Trophoblast cell (in vitro differentiated cells and primary cell): ENCODE results near the gene FAM111A.

Experiments
- DNase-seq, 2 donors: peaks; one replicate each; pipeline ENCODE4 v3.0.0-alpha.2; 2016
- H2AFZ ChIP-seq: 2 replicates; pipeline ENCODE4 v1.6.1; 2013; ENCODE audit warnings: low read length, moderate library complexity, mild to moderate bottlenecking; ENCODE audit not compliant: insufficient read depth, poor library complexity
- H2AK5ac ChIP-seq: 2 replicates; pipeline ENCODE4 v1.6.1; 2013; ENCODE audit warnings: mild to moderate bottlenecking, low read length
- H2BK120ac ChIP-seq: 2 replicates; pipeline ENCODE4 v1.6.1; 2013; ENCODE audit warnings: low read length, mild to moderate bottlenecking, moderate library complexity; ENCODE audit not compliant: insufficient read depth, poor library complexity
- H2BK12ac ChIP-seq: 2 replicates; pipeline ENCODE4 v1.6.1; 2013; ENCODE audit warnings: mild to moderate bottlenecking, low read length, moderate library complexity
- H2BK5ac ChIP-seq: 2 replicates; pipeline ENCODE4 v1.6.1; 2013; ENCODE audit warnings: low read length, low read depth, moderate library complexity, mild to moderate bottlenecking; ENCODE audit not compliant: poor library complexity
- H3K14ac ChIP-seq: 2 replicates; pipeline ENCODE4 v1.6.1; 2013; ENCODE audit warnings: mild to moderate bottlenecking, low read length
- H3K18ac ChIP-seq: 2 replicates; pipeline ENCODE4 v1.6.1; 2013; ENCODE audit warnings: mild to moderate bottlenecking, low read length
- H3K23ac ChIP-seq: 2 replicates; pipeline ENCODE4 v1.6.1; 2013; ENCODE audit warnings: low read length
- H3K27ac ChIP-seq: 2 replicates; pipeline ENCODE4 v1.5.1; 2013; ENCODE audit warnings: low read depth, mild to moderate bottlenecking, inconsistent platforms, low read length, moderate library complexity
- H3K27me3 ChIP-seq: 2 replicates; pipeline ENCODE4 v1.6.1; 2013; ENCODE audit warnings: inconsistent platforms, mild to moderate bottlenecking, low read length, moderate library complexity; ENCODE audit not compliant: insufficient read depth
- H3K36me3 ChIP-seq, 2 experiments: 1 replicate in 1 of 2; 2 replicates in 1 of 2; pipeline ENCODE4 v1.6.1; 2013; ENCODE audit warnings: low read length in 2 of 2, mild to moderate bottlenecking in 2 of 2, moderate library complexity in 1 of 2; ENCODE audit not compliant: insufficient read depth in 2 of 2, control insufficient read depth in 1 of 2
- H3K4ac ChIP-seq: 2 replicates; pipeline ENCODE4 v1.6.1; 2013; ENCODE audit warnings: low read depth, mild to moderate bottlenecking, low read length, moderate library complexity
- H3K4me1 ChIP-seq, 2 experiments: 1 replicate in 1 of 2; 2 replicates in 1 of 2; pipeline ENCODE4 v1.6.1; 2013; ENCODE audit warnings: low read length in 2 of 2, mild to moderate bottlenecking in 2 of 2, moderate library complexity in 1 of 2; ENCODE audit not compliant: insufficient read depth in 2 of 2, control insufficient read depth in 1 of 2
- H3K4me2 ChIP-seq: 2 replicates; pipeline ENCODE4 v1.6.1; 2013; ENCODE audit warnings: inconsistent platforms, mild to moderate bottlenecking, low read length, moderate library complexity
- H3K4me3 ChIP-seq: 2 replicates; pipeline ENCODE4 v1.5.1; 2013; ENCODE audit warnings: mild to moderate bottlenecking, low read depth, low read length, inconsistent platforms
- H3K79me1 ChIP-seq: one replicate; pipeline ENCODE4 v1.6.1; 2013; ENCODE audit warnings: low read length
- H3K79me2 ChIP-seq: 2 replicates; pipeline ENCODE4 v1.6.1; 2013; ENCODE audit warnings: low read length, mild to moderate bottlenecking; ENCODE audit not compliant: control insufficient read depth, insufficient read depth, poor library complexity
- H3K9ac ChIP-seq: 2 replicates; pipeline ENCODE4 v1.6.1; 2013; ENCODE audit warnings: mild to moderate bottlenecking, low read length
- H3K9me3 ChIP-seq: 2 replicates; pipeline ENCODE4 v1.6.1; 2013; ENCODE audit warnings: low read depth, mild to moderate bottlenecking, control low read depth, inconsistent platforms, low read length; ENCODE audit not compliant: insufficient read depth
- H4K12ac ChIP-seq: 2 replicates; pipeline ENCODE4 v1.6.1; 2013; ENCODE audit warnings: low read depth, mild to moderate bottlenecking, low read length, moderate library complexity
- H4K8ac ChIP-seq: 2 replicates; pipeline ENCODE4 v1.6.1; 2013; ENCODE audit warnings: low read depth, mild to moderate bottlenecking, low read length, moderate library complexity
- H4K91ac ChIP-seq: one replicate; pipeline ENCODE4 v1.6.1; 2013; ENCODE audit warnings: low read depth, mild to moderate bottlenecking, low read length, moderate library complexity
- WGBS: extraction: QIAGEN DNeasy Blood & Tissue Kit; methylation state at CpG from one replicate; pipeline ENCODE4 v1.1.7; 2013; ENCODE audit warnings: missing lambda C conversion rate; ENCODE audit not compliant: insufficient read length, insufficient coverage; ENCODE audit errors: extremely low coverage; 5-methylcytosine and 5-hydroxymethylcytosine counted together

FAM111A gene

DNA sequence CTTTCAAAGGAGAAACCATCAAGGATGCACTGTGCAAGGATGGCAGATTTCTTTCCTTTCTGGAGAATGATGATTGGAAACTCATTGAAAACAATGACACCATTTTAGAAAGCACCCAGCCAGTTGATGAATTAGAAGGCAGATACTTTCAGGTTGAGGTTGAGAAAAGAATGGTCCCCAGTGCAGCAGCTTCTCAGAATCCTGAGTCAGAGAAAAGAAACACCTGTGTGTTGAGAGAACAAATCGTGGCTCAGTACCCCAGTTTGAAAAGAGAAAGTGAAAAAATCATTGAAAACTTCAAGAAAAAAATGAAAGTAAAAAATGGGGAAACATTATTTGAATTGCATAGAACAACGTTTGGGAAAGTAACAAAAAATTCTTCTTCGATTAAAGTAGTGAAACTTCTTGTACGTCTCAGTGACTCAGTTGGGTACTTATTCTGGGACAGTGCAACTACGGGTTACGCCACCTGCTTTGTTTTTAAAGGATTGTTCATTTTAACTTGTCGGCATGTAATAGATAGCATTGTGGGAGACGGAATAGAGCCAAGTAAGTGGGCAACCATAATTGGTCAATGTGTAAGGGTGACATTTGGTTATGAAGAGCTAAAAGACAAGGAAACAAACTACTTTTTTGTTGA lies 9.8 kb downstream of the FAM111A start:
- Histone ChIP-seq H3K9me3 (no peaks in the 10 kb centered on the region), H3K36me3 (no peaks in the 10 kb centered on the region), H3K9ac (no peak overlapping the region), H2BK5ac (no peak overlapping the region), H3K79me2 (no peaks in the 10 kb centered on the region), H4K91ac (no peak overlapping the region), H3K4me1 (peaks cover 0 to 6% of the 10 kb centered on the region in 2 experiments), H4K8ac (no peak overlapping the region), H3K27ac (no peak overlapping the region), H3K4me3 (no peak overlapping the region), H2AK5ac (no peak overlapping the region), H2AFZ (no peak overlapping the region), H3K79me1 (no peaks in the 10 kb centered on the region), H3K4me2 (no peak overlapping the region), H3K23ac (no peak overlapping the region), H2BK12ac (no peak overlapping the region), H3K27me3 (no peaks in the 10 kb centered on the region), H2BK120ac (no peak overlapping the region), H3K4ac (no peak overlapping the region), H4K12ac (no peak overlapping the region), H3K14ac (no peak overlapping the region), H3K18ac (no peak overlapping the region)
- no CpG with 5 or more reads among the region's 8 CpGs for WGBS
- DNase-seq = no peak

DNA sequence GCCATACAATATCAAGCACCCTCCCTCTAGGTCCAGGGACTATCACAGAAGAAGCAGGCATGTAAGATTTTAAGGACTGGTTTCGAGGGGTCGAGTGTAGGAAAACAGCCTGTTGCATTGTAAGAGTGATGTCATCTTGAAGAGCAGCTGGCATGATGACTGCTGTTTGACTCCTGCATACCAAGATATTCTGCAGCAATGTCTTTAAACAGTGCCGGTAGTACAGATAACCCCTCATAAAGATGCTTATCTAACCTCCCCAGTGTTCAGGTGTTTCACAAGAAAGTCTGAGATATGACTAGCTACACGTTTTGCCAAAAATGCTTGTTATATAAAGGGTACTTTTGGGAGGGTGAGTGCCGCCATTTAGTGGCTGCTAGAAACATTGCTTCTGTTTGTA lies 12.0 kb downstream of the FAM111A start:
- H2AK5ac ChIP-seq = no peak overlapping the region
- no peaks in the 10 kb centered on the region for H3K79me2 ChIP-seq
- peak; percentile 64 to 89 for DNase-seq
- no peak overlapping the region for H2BK5ac ChIP-seq
- H4K91ac ChIP-seq = no peak overlapping the region
- H3K14ac ChIP-seq = no peak overlapping the region
- H3K4me2 ChIP-seq = no peak overlapping the region
- no peak overlapping the region for H4K12ac ChIP-seq
- H2BK120ac ChIP-seq = no peak overlapping the region
- no peak overlapping the region for H3K18ac ChIP-seq
- no peak overlapping the region for H3K4me3 ChIP-seq
- no peak overlapping the region for H3K27ac ChIP-seq
- no peaks in the 10 kb centered on the region for H3K79me1 ChIP-seq
- H3K9ac ChIP-seq = no peak overlapping the region
- no peaks in the 10 kb centered on the region for H3K36me3 ChIP-seq
- no peak overlapping the region for H2AFZ ChIP-seq
- H2BK12ac ChIP-seq = no peak overlapping the region
- no peaks in the 10 kb centered on the region for H3K27me3 ChIP-seq
- WGBS = no CpG with 5 or more reads among the region's 5 CpGs
- H3K9me3 ChIP-seq = no peaks in the 10 kb centered on the region
- H3K4ac ChIP-seq = no peak overlapping the region
- H3K4me1 ChIP-seq = peaks cover 0 to 6% of the 10 kb centered on the region in 2 experiments
- H4K8ac ChIP-seq = no peak overlapping the region
- H3K23ac ChIP-seq = no peak overlapping the region

DNA sequence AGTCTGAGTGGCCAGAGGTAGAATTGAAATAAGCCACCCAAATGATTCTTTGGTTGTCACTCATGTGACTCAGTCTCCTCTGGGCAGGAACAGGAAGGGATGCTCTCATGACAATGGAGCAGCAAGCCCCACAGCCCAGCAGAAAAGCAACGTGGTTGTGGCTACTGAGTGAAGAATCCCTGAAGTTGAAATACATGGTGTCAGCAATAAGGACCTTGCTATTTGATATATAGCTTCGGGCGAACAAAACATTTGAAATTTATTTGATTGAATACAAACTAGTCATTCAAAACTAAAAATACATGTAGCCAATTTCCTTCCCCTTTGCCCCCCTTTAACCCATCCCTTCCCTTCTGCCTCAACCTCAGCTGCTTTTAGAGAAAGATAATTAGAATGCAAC lies 14.8 kb downstream of the FAM111A start:
- Histone ChIP-seq H3K18ac (no peak overlapping the region), H3K36me3 (no peaks in the 10 kb centered on the region), H2BK12ac (no peak overlapping the region), H2AFZ (no peak overlapping the region), H3K27ac (no peak overlapping the region), H4K91ac (no peak overlapping the region), H3K4ac (no peak overlapping the region), H3K14ac (no peak overlapping the region), H3K9ac (no peak overlapping the region), H4K12ac (no peak overlapping the region), H2BK120ac (no peak overlapping the region), H2BK5ac (no peak overlapping the region), H3K27me3 (no peaks in the 10 kb centered on the region), H3K9me3 (no peaks in the 10 kb centered on the region), H3K79me1 (no peaks in the 10 kb centered on the region), H3K79me2 (no peaks in the 10 kb centered on the region), H3K4me3 (no peak overlapping the region), H4K8ac (no peak overlapping the region), H3K4me1 (peaks cover 0 to 6% of the 10 kb centered on the region in 2 experiments), H2AK5ac (no peak overlapping the region), H3K4me2 (no peak overlapping the region), H3K23ac (no peak overlapping the region)
- no peak for DNase-seq
- WGBS = no CpG with 5 or more reads among the region's 3 CpGs

DNA sequence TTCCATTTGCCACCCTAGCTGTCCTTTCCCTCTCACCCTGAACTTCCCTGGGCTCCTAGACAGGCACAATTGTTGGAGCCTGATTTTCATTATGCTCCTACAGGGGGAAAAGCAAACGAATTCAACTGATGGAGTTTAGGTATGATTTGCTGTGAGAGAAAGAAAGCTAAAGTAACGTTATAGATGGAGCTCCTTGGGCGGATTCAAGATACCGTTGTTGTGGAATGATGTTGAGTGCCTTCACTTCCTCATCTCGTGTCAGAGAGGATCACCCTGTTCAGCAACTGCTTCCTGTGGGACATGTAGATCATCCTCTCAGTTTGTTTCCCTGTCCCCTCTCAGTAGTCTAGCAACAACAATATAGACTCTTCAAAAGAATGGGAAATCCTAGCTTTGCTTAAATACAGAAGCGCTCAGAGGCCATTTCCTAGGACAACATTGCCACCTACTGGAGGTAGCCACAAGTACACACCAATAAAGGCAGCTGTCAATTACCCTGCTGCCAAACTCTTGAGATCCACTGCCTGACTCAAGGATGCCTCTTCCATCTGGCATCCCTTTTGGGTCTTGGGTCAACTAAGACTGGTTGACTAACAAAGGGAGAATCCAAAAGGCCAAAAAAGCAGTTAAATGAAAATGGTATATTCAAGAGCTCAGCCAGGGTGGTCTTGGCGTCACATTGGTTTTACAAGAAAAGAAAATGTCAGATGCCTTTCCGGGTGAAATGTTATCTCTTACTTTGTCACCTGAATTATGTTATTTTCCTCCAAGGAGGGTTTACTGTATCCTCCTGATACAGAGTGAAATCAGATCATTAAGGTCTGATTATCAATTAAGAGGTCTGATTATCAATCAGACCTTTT lies 15.8 kb downstream of the FAM111A start:
- Histone ChIP-seq H2AFZ (no peak overlapping the region), H2BK5ac (no peak overlapping the region), H3K27ac (no peak overlapping the region), H2AK5ac (no peak overlapping the region), H3K4me2 (no peak overlapping the region), H3K36me3 (no peaks in the 10 kb centered on the region), H2BK12ac (no peak overlapping the region), H3K79me2 (no peaks in the 10 kb centered on the region), H3K9ac (no peak overlapping the region), H3K23ac (no peak overlapping the region), H3K4ac (no peak overlapping the region), H4K12ac (no peak overlapping the region), H3K14ac (no peak overlapping the region), H4K91ac (no peak overlapping the region), H3K4me1 (peaks cover 0 to 6% of the 10 kb centered on the region in 2 experiments), H3K9me3 (no peaks in the 10 kb centered on the region), H4K8ac (no peak overlapping the region), H3K18ac (no peak overlapping the region), H3K79me1 (no peaks in the 10 kb centered on the region), H2BK120ac (no peak overlapping the region), H3K27me3 (no peaks in the 10 kb centered on the region), H3K4me3 (no peak overlapping the region)
- no CpG with 5 or more reads among the region's 8 CpGs for WGBS
- peak; percentile 60 to 91 for DNase-seq
